Activated naive CD4-positive, alpha-beta T cell (primary cell): ENCODE results near the gene DENND1A.

Experiments
- DNase-seq, 4 experiments: peaks; one replicate each; lab custom pipeline; 2025; lab: John Stamatoyannopoulos, UW

The DENND1A gene

DNA sequence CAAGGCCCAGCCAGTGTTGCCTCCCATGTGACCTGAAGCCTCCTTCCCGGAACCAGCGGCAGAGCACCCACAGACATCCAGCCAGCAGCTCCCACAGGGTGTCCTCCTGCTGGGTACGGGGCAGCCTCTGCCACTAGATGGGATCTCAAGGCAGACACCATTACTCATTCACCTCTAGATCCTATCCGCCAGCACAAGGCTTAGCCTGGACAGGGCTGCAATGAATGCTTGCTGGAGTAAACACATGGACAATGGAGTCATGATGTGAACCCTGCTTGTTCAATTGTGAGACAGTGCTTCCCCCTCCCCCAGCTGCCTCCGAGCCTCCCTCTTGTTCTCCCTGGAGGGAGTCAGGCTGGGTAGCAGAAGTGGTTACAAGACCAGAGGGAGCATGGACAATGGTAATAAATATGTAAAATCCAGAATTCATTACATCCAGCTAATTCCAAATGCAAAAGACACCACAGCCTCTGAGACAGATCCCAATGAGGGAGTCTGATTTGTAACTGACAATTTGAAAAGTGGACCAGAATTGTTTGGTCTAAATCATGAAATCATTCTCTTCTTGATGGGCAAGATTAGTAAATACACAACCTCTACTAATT lies 441.9 kb downstream of the DENND1A start:
- no peak for DNase-seq

DNA sequence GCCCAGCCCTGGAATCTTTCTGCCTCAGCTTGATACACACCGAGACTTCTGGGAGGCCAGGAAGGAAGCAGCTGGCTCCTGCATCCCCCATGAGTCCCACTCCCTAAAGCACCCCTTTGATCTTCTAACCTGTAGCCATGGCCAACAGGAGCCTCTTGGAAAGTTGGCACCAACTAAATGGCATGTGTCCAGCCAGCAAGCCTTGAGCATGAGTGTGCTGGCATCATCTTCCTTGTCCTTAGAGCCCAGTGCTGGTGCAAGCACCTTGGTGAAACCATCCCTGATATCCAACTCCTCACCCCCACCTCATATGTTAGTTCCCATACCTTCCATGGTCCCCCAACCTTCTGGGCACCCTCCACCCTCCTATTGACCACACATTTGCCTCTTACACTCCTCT lies 443.5 kb downstream of the DENND1A start:
- DNase-seq = no peak

DNA sequence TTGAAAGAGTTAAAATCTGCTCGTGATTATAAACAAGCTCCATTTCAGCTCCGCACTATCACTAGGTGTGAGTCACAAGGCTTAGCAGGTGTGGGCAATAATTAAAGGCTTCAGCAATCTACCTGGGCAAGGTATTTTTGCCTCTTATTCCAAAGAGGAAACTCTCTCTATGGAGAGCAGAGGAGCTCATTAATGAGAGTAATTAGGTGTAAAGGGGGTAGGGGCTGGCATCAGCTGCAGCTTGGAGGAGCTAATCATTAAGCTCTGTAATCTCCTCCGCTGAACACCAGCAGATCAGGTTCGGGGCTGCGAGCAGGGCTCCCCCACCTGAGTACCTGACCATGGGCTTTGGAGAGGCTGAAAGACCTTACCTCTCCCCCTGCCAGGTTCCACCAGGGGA lies 444.7 kb downstream of the DENND1A start:
- no peak for DNase-seq

DNA sequence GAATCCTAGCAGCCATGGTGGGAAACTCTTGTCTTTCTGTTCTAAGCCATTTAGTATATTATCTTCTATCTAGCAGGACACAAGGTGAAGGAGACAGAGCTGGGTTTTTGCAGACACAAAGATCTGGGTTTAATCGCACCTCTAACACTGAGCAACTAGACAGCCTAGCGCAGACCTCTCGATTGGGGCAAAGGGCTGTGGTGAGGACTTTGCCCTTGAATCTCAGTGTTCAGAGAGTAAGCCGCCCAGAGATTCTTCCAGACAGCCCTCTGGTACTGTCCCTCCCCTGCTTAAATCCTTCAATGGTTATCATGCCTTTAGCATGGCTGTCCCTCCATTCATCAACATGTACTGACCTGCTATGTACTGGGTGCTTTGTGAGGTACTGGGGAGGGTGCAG lies 445.8 kb downstream of the DENND1A start:
- no peak for DNase-seq

DNA sequence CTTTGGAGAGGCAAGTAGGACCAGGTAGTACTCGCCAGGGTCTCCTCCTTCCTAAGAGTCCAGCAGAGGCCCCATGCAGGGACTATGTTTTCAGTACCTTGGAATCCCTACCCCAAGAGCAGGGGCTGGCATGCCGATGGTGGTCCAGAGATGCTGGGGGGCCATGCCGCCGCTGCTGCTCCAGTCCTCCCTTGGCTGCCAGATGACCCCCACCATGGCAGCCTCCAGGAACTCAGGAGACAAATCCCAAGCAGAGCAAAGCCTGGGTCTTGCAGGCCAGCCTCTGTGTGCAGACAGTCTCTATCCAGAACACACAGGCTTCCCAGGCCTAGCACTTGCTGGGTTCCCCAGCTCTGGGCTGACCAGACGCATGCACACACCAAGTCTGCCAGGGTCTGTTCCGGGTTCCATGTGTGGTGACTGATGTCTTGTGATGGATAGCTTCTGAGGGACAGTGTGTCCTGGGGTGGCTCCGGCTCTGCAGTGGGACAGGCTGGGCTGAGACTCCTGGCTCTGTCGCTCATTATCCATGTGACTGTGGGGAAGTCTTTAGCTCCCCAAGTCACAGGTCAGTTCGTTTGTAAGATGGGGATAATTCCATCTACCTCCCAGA lies 446.6 kb downstream of the DENND1A start:
- DNase-seq = no peak

DNA sequence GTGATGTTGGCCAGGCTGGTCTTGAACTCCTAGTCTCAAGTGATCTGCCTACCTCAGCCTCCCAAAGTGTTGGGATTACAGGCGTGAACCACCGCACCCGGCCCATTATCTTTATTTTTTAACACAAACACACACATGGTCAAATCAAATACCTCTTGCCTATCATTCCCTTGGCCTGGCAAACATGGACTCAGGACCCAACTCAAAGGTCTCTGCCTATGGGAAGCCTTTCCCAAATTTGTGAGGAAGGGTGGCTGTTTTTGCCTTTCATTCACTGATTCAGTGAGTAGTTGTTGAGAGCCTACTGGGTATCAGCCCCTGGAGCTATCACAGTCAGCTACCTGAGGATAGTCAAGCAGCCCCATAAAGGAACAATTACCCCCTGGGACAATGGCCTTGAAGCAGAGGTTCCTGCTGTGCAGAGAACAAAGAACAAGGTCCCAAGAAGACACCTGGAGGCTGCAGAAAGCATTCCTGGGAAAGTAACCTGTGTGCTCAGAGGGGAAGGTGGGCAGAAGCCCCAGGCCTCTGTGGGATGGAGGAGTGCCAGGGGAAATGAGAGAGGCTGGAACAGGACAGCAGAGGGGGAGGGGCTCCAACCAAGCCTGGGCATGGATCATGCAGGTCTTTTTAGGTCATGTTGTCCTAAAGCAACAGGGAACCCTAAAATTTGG lies 447.5 kb downstream of the DENND1A start:
- DNase-seq = no peak

DNA sequence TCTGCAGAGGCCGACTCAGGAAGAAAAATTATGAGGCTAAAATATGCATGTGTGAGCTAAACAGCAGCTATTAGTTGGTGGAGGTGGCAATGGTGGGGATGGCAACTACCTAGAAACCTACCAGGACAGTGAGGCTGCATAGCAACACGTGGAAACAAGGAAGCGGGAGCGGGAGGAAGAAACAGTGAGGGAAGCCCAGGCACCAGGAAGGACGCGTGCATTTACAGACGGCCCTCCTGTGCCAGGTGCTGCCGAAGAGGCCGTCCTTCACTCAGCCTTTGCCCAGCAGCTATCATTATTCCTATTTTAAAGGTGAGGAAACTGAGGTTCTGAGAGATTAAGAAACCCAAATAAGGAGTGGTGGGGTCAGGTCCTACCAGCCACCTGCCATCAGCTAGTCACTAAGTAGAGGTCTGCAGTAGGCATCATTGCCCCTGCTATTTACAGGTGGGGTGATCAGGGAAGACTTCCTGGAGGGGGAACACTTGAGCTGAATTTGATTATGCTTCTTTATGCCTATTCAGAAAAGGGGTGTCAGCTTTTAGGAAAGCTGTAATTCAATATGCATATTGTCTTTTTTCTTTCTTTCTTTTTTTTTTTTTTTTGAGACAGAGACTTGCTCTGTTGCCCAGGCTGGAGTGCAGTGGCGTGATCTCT lies 448.6 kb downstream of the DENND1A start:
- DNase-seq = no peak

DNA sequence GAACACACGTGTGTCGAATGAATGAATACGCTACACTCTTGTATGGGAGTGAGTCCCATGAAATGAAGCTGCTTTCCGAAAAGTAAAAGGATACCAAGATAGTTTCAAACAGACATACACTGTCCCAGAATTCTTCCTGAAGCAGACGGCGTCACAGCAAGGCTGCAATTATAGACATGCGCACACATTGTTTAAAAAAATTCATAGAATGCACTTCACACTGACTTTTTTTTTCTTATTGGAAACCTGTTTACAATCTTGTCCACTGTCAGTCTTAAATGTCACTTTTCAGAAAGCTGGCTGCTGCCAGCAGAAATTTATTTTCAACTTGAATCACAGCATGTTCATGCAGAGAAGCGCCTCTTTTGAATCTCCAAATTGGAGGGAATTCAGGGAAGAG lies 449.1 kb downstream of the DENND1A start:
- DNase-seq = no peak

DNA sequence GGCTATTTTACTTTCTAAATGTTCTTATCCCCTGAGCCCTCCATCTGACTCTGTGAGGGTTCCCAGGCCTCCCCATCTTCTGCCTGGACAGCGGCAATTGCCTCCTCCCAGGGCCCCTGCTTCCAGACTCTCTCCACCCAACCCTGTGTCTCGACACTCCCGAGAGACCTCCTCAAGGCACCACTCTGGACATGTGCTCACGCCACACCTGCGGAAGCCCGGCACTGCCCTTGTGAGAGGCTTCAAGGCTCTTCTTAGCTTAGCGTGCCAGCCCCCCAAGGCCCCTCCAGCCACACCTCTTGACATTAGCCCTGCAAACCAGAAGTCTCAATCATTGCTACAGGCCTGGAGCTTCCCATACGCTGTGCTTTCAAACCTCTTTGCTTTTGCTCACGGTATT lies 449.8 kb downstream of the DENND1A start:
- DNase-seq = no peak

DNA sequence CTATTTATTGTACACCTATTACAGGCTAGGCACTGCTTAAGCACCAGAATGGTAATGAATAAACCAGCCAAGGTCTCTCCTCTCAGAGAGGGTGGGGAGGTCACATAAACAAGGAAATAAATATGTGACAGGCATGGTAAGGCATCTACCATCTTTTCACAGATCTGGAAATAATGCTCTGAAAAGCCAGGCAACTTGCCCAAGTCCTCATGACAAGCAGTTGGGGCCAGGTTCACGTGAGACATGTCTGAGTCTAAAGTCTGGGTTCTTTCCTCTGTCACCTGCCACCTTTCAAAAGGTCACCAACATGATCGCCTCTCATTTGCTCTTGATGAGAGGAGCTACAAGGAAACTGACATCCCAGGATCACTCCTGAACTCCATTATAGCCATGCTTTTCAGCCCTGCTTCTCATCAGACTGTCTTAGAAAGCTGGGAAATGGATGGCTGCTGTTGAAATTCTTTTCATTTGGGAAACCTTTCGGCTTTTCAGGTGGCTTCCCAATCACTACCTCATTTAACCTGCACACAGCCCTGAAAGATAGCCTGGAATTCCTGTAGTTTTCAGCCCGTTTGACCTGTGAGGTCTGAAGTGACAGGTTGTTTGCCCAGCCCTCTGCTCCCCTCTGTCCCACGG lies 450.8 kb downstream of the DENND1A start:
- no peak for DNase-seq

DNA sequence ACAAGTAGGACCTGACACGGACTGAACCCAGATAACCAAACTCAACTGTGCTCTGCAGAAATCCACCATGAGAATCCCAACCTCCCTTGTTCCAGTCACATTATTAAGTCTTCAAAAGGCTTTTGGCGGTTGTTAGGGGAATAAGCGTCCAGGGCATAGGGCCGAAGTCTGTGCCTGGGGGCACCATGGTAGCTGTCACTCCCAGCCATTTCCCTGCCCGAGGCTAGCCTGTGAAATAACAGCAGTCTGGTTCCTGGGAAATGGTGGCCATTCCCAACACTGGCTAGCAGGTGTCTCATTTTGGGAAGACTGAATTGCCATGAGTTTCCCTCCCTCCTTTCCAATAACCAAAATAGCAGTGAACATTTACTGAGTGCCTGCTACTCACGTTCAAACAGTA lies 451.8 kb downstream of the DENND1A start:
- DNase-seq = no peak

DNA sequence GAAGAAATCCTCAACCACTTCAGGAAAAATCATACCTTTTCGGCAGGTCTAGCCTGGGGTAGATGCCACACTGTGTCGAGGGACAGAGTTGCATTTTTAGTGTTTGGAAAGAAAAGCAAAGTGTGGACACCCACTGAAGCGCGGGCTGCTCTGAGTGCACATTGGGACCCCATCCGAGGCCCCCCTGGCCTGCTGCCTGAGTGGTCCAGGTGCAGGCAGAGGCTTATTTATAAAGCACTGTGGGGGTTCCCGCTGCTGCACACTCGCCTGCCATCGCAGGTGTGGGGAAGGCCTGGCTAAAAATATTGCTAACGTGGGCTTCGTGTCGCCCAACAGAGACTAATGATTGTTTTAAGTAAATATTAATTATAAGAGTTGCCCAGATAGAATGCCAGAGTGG lies 454.5 kb downstream of the DENND1A start:
- no peak for DNase-seq

DNA sequence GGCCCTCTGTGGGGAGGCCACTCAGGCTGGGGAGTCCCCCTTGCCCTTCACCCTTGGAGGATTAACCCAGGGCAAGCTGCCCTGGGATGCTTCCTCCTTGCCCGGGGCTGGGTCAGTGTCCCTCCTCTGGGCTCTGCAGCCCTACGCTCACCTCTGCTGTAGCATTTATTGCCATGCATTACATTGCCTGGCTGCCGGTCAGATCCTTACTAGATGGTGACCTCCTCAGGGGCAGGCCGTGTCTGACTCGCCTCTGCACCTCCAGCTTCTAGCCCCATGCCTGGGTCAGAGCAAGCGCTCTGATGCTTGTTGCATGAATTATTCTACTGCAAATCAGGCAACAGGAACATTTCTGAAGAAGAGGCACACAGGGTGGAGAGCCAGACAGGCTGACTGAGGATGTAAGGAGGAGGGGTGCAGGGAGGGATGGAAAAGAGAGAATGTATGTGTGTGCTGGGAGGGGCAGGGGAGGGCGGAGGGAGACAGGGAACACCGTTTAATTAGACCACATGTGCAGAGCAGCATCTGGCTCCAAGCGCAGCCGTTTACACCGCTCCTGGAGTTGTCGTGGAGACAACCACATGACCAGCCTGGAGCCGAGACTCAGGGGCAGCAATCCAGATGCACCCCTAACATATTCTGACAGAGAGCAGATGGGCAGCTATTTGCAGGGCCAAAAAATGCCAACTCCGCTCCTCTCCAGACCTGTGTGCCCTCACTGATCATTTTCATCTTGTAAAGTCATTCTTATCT lies 456.9 kb downstream of the DENND1A start:
- DNase-seq = no peak

DNA sequence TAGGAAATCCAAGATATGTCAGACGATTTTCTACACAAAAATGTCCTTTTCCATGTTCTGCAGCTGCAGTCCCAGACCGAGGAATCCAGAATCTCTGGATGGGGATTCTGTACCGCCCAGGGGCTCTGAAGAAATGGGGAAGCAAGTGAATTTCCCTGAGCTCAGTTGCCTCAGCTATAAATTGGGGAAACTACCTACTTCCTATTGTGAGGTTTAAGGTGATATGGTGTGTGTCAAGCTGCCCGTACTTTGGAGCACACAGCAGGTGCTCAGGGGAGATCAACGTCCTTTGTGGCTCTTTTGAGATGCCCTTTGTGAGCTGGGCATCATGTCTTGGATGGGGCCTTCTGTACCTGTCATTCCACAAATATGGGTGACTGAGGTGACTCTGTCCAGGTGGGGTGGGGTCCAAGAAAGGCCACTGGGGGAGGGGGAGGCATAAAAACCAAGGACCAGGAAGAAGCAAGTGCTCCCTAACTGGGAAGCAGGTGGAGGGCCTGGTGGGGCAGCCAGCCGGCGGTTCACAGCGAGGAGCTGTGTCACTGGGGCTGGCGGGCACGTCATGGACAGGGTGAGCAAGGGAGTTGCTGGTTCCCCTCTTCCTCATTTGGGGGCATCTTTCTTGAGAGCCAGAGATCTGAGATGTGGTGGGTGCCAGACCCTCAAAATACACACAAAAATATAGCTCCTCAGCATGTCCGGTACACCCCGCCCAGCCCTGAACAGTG lies 457.9 kb downstream of the DENND1A start:
- no peak for DNase-seq

DNA sequence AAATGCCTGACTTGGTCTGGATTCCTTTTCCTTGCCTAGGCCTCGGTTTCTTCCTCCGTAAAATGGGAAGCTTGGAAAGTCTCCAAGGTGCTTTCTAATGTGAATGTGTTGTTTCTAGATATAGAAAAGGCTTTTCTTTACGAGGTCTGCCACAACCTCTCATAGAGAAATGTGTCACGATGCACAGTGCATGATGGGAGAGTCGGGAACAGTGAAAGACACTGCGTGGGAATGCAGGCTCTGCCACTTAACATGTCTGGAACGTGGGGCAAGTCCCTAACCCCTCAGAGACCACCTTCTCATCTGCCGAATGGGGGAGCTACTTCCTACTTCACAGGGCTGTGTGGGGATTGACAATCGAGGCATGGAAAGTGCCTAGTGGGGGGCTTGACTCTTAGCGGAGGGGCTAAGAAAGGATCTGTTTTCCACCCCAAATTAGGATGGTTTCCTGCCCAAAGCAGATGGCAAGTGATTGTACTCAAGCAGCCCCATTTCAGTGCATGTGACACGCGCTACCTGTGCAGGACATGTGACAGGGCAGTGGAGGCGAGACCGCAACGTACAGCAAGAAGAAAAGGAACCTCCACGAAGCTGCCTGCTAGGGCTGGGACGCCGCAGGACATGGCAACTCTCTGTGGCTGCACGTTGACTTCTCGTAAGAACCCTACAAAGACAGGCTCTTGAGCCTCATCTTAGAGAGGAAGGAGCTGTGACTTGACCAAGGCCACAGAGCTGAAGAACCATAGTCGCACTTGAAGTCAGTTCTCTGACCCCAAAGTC lies 458.7 kb downstream of the DENND1A start:
- no peak for DNase-seq

DNA sequence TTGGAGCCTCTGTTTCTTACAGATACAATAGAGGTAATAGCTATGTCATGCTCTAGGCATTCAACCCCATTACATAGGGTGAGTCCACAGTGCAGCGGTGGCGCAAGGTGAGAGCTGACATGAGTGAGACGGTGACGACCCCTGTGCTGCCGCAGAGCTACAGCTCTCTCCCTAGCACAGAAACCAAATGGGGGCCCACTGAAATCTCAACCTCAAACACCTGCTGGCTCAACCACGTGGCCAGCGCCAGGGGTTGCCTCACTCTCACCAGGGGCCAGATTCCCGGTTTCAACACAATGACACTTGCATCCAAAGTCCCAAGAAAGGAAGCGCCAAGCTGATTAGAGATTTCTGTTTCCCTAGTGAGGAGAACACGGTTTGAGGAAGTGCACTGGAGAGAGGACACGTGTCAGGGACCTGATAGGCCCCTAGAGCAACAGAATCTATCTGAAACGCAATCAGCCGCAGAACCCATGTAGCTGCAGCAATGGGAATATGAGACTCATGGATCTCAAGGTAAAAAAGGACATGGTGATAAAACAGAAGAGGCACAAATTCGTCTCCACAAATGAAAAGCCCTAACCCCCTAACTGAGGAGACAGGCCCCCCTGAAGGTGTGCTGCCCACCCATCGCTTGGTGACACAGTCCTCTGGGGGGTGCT lies 459.7 kb downstream of the DENND1A start:
- no peak for DNase-seq

DNA sequence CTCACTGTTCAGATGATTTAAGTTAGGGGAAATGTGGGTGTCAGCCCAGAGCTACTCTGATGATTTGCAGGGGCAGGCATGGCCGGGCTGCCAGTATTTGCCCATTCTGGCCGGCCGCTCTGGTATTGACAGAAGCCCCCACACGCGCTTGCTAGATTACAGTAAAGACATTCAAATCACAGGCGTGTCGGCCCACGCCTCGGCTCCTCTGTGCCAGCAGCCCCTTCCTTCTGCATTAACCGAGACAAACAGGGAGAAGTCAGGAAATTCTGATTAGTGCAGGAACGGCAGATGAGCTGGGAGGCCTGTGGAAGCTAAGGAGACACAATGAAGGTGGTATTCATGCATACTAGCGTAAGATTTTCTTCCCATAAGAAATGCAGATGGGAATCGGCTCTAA lies 460.6 kb downstream of the DENND1A start:
- no peak for DNase-seq

DNA sequence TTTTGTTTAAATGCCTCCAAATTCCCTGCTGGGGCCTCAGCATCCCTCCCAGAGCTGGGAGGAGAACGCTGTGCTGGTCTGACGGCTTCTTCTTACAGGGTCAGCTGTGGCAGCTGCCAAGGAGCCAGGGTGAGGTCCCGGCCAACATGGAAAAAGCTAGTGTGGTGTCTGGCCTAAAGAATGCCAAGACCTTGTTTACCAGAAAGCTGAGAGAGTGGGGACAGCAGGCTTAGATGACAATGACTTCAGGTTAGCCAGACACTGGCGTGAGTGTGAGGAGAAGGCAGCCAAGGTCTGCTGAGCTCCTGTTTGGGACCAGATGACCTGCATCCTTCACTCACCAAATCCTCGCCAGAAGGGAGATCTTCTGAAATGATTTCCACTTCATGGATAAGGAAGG lies 461.4 kb downstream of the DENND1A start:
- no peak for DNase-seq

DNA sequence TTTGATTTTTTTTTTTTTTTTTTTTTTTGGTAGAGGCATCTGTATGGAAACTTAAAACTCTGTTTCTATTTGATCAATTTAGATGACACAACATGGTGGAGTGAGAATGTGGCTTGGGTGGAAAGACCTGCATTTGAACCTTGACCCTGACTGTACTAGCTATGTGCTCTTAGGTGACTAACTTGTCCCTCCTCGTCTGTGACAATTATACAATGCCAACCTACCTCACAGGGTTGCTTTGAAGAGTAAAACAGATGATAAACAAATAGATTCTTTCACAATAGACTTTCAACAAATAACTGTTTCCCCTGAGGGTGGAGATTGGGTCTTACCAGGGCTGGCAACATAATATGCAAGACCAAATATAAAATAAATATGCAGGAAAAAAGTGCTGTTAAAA lies 464.6 kb downstream of the DENND1A start:
- DNase-seq = no peak

DNA sequence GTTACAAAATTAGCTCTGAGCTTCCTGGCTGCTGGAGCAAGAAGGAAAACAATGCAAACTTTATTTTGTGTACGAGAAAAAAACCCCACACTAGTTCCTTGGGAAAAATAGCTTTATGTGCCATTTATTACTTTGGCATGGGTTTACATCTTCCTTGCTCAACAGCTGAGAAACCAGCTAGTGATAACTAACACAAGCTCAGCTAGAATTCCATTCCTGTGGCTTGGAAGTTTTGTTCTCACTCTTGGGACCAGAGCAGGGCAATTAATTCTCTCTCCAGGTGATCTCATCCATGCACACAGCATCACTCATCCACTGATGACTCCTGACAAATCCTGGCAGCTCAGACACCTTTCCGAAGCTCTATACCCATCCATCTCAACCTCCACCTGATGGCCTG lies 469.8 kb downstream of the DENND1A start:
- no peak for DNase-seq
